CD4-positive, CD25-positive, alpha-beta regulatory T cell (primary cell): Measurements from ENCODE around the gene MXRA7. TPM values are rescaled to one million over a fixed set of nuclear protein-coding genes. Genes with fewer than 3 reads are reported as not detected.
"Not testable (repeated sequence)": the region's sequence is repeated elsewhere in the genome, so short reads cannot be mapped to it uniquely, and the experiment has no call there.

ENCODE experiments used
- ATAC-seq, 2 donors: fragments of 150-1000 bp; cut with Tn5 transposase; one replicate each; pipeline ENCODE4 v1.10.0; 2021; ENCODE audit warnings: low read depth in 2 of 2, moderate number of reproducible peaks in 2 of 2, moderate library complexity in 1 of 2
- DNase-seq, 3 donors: peaks; one replicate each; pipeline versions ENCODE4 v3.0.0 to v3.0.0-alpha.2; 2012 to 2022; ENCODE audit warnings: mixed read lengths in 1 of 3
- H3K27ac ChIP-seq: one replicate; pipeline ENCODE4 v1.7.0; 2013; ENCODE audit warnings: mild to moderate bottlenecking, low read length; ENCODE audit not compliant: insufficient read depth, poor library complexity, severe bottlenecking
- H3K27me3 ChIP-seq: one replicate; pipeline ENCODE4 v1.7.0; 2013; ENCODE audit warnings: low read length; ENCODE audit not compliant: control insufficient read depth, insufficient read depth
- H3K36me3 ChIP-seq: one replicate; pipeline ENCODE4 v1.7.0; 2013; ENCODE audit warnings: mild to moderate bottlenecking, low read length, moderate library complexity; ENCODE audit not compliant: control insufficient read depth, insufficient read depth
- H3K4me1 ChIP-seq: 2 replicates; pipeline ENCODE4 v1.7.0; 2013; ENCODE audit warnings: mild to moderate bottlenecking, low read length; ENCODE audit not compliant: insufficient read depth, control insufficient read depth, poor library complexity, severe bottlenecking
- H3K4me3 ChIP-seq: one replicate; pipeline ENCODE4 v1.7.0; 2013; ENCODE audit warnings: low read depth, mild to moderate bottlenecking, low read length, moderate library complexity
- H3K9me3 ChIP-seq, 2 experiments: 1 replicate in 1 of 2; 2 replicates in 1 of 2; pipeline ENCODE4 v1.7.0; 2013; ENCODE audit warnings: low read length in 2 of 2, mild to moderate bottlenecking in 1 of 2, moderate library complexity in 1 of 2; ENCODE audit not compliant: control insufficient read depth in 2 of 2
- H3K27ac Mint-ChIP-seq, 3 donors: one replicate each; pipeline ENCODE4 v1.8.0; 2020 to 2022; ENCODE audit warnings: mild to moderate bottlenecking in 3 of 3, mixed read lengths in 3 of 3, moderate library complexity in 2 of 3
- H3K27me3 Mint-ChIP-seq: one replicate; pipeline ENCODE4 v1.8.0; 2022; ENCODE audit warnings: mild to moderate bottlenecking, mixed read lengths
- H3K36me3 Mint-ChIP-seq: one replicate; pipeline ENCODE4 v1.8.0; 2020; ENCODE audit warnings: mixed read lengths
- H3K4me1 Mint-ChIP-seq, 4 donors: one replicate each; pipeline ENCODE4 v1.8.0; 2020 to 2022; ENCODE audit warnings: mixed read lengths in 4 of 4, mild to moderate bottlenecking in 1 of 4
- H3K4me3 Mint-ChIP-seq, 4 donors: one replicate each; pipeline ENCODE4 v1.8.0; 2020 to 2022; ENCODE audit warnings: mild to moderate bottlenecking in 4 of 4, mixed read lengths in 4 of 4, moderate library complexity in 3 of 4
- H3K9me3 Mint-ChIP-seq, 7 donors: one replicate each; pipeline ENCODE4 v1.8.0; 2020 to 2022; ENCODE audit warnings: mixed read lengths in 7 of 7, mild to moderate bottlenecking in 3 of 7, moderate library complexity in 2 of 7
- polyA plus RNA-seq, 4 donors: library from polyadenylated mRNA; unstranded; fragments of 300-500 nt; fragmentation: Illumina TruSeq; gene quantifications; one replicate each; pipeline ENCODE4 v1.2.3, GENCODE V29; 2021
- total RNA-seq: library from RNA; stranded (reverse); gene quantifications from one replicate; pipeline ENCODE4 v1.2.3, GENCODE V29; 2022

Gene MXRA7
- total and polyA plus RNA-seq, 5 donors from 2014 or later = 2.2 to 8.8 (median 5.0) TPM

- Histone ChIP-seq H3K4me1 (peaks cover 18% of the 10 kb centered on the region), H3K27ac (no peak overlapping the region), H3K9me3 (no peaks in the 10 kb centered on the region), H3K4me3 (no peak overlapping the region), H3K36me3 (peaks cover 42% of the 10 kb centered on the region), H3K27me3 (no peaks in the 10 kb centered on the region)
- no peaks in the 10 kb centered on the region for H3K27me3 Mint-ChIP-seq
- no peaks in the 10 kb centered on the region for H3K9me3 Mint-ChIP-seq
- H3K36me3 Mint-ChIP-seq = peaks cover 35% of the 10 kb centered on the region
- peaks cover 5 to 42% (median 23%) of the 10 kb centered on the region in 4 donors for H3K4me1 Mint-ChIP-seq
- peak overlapping the region in 2 of 3 donors; percentile 44 to 54 for H3K27ac Mint-ChIP-seq
- no peak for ATAC-seq
- no peak for DNase-seq
- H3K4me3 Mint-ChIP-seq = peak overlapping the region in 1 of 4 donors; percentile 80
Observed at GRCh38 chr17:76713765-76714164, 3.0 kb upstream of the MXRA7 start.

GRCh38 chr17:76712321-76712720 lies 1.6 kb upstream of the MXRA7 start:
- not testable (repeated sequence) for H3K9me3 Mint-ChIP-seq, ATAC-seq, DNase-seq, H3K4me3 ChIP-seq, H3K27me3 Mint-ChIP-seq, H3K27ac ChIP-seq, H3K27me3 ChIP-seq, H3K9me3 ChIP-seq
- H3K36me3 Mint-ChIP-seq = peaks cover 27% of the 10 kb centered on the region
- peak overlapping the region in 2 of 4 donors; percentile 74 to 80 for H3K4me3 Mint-ChIP-seq
- Histone ChIP-seq H3K36me3 (peaks cover 28% of the 10 kb centered on the region), H3K4me1 (peaks cover 18% of the 10 kb centered on the region)
- peak overlapping the region in 1 of 3 donors; percentile 58 for H3K27ac Mint-ChIP-seq
- H3K4me1 Mint-ChIP-seq = peaks cover 5 to 40% (median 22%) of the 10 kb centered on the region in 4 donors

- Mint-ChIP-seq H3K36me3 (peaks cover 14% of the 10 kb centered on the region), H3K4me3 (peak overlapping the region; percentile 66 to 88 (median 80)), H3K4me1 (peaks cover 5 to 27% (median 13%) of the 10 kb centered on the region in 4 donors)
- not testable (repeated sequence) for H3K4me3 ChIP-seq, H3K9me3 ChIP-seq, H3K9me3 Mint-ChIP-seq, H3K27ac ChIP-seq, H3K27ac Mint-ChIP-seq, ATAC-seq, H3K27me3 Mint-ChIP-seq, DNase-seq, H3K36me3 ChIP-seq, H3K27me3 ChIP-seq
- H3K4me1 ChIP-seq = peaks cover 12% of the 10 kb centered on the region
Observed at GRCh38 chr17:76709951-76710862, 558 bp downstream of the MXRA7 start.

- peak overlapping the region in 1 of 3 donors; percentile 64 for H3K27ac Mint-ChIP-seq
- DNase-seq = no peak
Observed at GRCh38 chr17:76709077-76709950, 1.5 kb downstream of the MXRA7 start.

GRCh38 chr17:76707985-76708807 lies 2.6 kb downstream of the MXRA7 start:
- Histone ChIP-seq H3K4me3 (no peak overlapping the region), H3K27ac (no peak overlapping the region), H3K36me3 (peaks cover 4% of the 10 kb centered on the region), H3K9me3 (no peaks in the 10 kb centered on the region), H3K4me1 (peaks cover 6% of the 10 kb centered on the region), H3K27me3 (no peaks in the 10 kb centered on the region)
- H3K27me3 Mint-ChIP-seq = peaks cover 5% of the 10 kb centered on the region
- ATAC-seq = no peak
- DNase-seq = no peak
- peaks cover 0 to 19% (median 4%) of the 10 kb centered on the region in 4 donors for H3K4me1 Mint-ChIP-seq
- peak overlapping the region in 1 of 4 donors; percentile 48 for H3K4me3 Mint-ChIP-seq
- no peak overlapping the region for H3K27ac Mint-ChIP-seq
- no peaks in the 10 kb centered on the region for H3K9me3 Mint-ChIP-seq
- H3K36me3 Mint-ChIP-seq = no peaks in the 10 kb centered on the region

More at GRCh38 chr17:76709077-76709950, 1.5 kb downstream of the MXRA7 start:
- Mint-ChIP-seq H3K4me3 (peak overlapping the region; percentile 74 to 88 (median 80)), H3K27me3 (peaks cover 5% of the 10 kb centered on the region), H3K9me3 (no peaks in the 10 kb centered on the region), H3K36me3 (peaks cover 11% of the 10 kb centered on the region), H3K4me1 (peaks cover 0 to 22% (median 7%) of the 10 kb centered on the region in 4 donors)
- H3K36me3 ChIP-seq = peaks cover 8% of the 10 kb centered on the region
- no peak for ATAC-seq
- no peak overlapping the region for H3K27ac ChIP-seq
- H3K4me3 ChIP-seq = no peak overlapping the region
- peaks cover 6% of the 10 kb centered on the region for H3K4me1 ChIP-seq
- H3K27me3 ChIP-seq = no peaks in the 10 kb centered on the region
- no peaks in the 10 kb centered on the region for H3K9me3 ChIP-seq

GRCh38 chr17:76706817-76707216 lies 3.9 kb downstream of the MXRA7 start:
- Mint-ChIP-seq H3K27me3 (peaks cover 5% of the 10 kb centered on the region), H3K36me3 (no peaks in the 10 kb centered on the region), H3K27ac (no peak overlapping the region), H3K9me3 (no peaks in the 10 kb centered on the region), H3K4me3 (peak overlapping the region in 1 of 4 donors; percentile 1), H3K4me1 (peaks cover 0 to 17% (median 3%) of the 10 kb centered on the region in 4 donors)
- H3K27me3 ChIP-seq = no peaks in the 10 kb centered on the region
- ATAC-seq = no peak
- H3K4me1 ChIP-seq = peaks cover 6% of the 10 kb centered on the region
- H3K9me3 ChIP-seq = no peaks in the 10 kb centered on the region
- no peaks in the 10 kb centered on the region for H3K36me3 ChIP-seq
- H3K27ac ChIP-seq = no peak overlapping the region
- DNase-seq = no peak
- H3K4me3 ChIP-seq = no peak overlapping the region

GRCh38 chr17:76704805-76705204 lies 6.0 kb downstream of the MXRA7 start:
- Histone ChIP-seq H3K9me3 (no peaks in the 10 kb centered on the region), H3K36me3 (no peaks in the 10 kb centered on the region), H3K27me3 (no peaks in the 10 kb centered on the region), H3K4me3 (no peak overlapping the region), H3K27ac (no peak overlapping the region), H3K4me1 (no peaks in the 10 kb centered on the region)
- peaks cover 0 to 6% (median 0%) of the 10 kb centered on the region in 4 donors for H3K4me1 Mint-ChIP-seq
- ATAC-seq (no peak), DNase-seq (no peak)
- H3K36me3 Mint-ChIP-seq = no peaks in the 10 kb centered on the region
- H3K27ac Mint-ChIP-seq = no peak overlapping the region
- no peaks in the 10 kb centered on the region for H3K9me3 Mint-ChIP-seq
- H3K27me3 Mint-ChIP-seq = peaks cover 5% of the 10 kb centered on the region
- H3K4me3 Mint-ChIP-seq = no peak overlapping the region
